ENCODE data around the gene ELAVL2.

Gene ELAVL2

GRCh38 chr9:23789529-23790254 lies 36.3 kb downstream of the ELAVL2 start:
- CTCF ChIA-PET: no interaction called here
- POLR2A ChIA-PET: no interaction called here
- TF ChIP-seq CTCF (IDR thresholded peaks at IDR 0.05; ENCODE audit: control extremely low read depth, extremely low read depth, low read depth, missing control alignments): no peak
- no peak for DNase-seq (ENCODE audit: extremely low spot score)

DNA sequence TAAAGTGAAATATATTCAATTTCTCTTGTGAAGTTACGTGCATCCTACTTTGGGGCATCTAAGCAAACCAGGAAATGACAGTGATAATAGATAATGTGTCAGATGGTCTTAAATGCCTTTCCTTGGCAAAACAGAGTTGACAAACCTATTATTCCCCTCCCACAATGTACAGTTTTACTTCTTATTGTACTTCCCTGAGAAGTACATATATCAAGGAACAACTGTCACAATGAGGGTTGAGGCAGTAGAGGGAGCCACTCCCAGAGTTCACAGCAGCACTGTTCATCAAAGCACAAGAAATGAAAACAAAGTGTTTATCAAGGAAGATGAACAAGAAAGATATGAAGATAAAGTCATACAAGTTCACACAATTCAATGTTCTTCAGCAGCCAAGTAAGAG lies 41.1 kb downstream of the ELAVL2 start:
- TF ChIP-seq CTCF (IDR thresholded peaks at IDR 0.05; ENCODE audit: control extremely low read depth, extremely low read depth, low read depth, missing control alignments): no peak
- ChIA-PET POLR2A (no interaction called here), CTCF (interaction anchor here (2.3 kb wide), 1 partner anchor 10 kb away, joined by 6 read pairs; no protein-coding TSS in a partner anchor)
- DNase-seq (ENCODE audit: extremely low spot score): no peak

GRCh38 chr9:23783509-23783908 lies 42.5 kb downstream of the ELAVL2 start:
- no peak for DNase-seq (ENCODE audit: extremely low spot score)
- no peak for TF ChIP-seq CTCF (IDR thresholded peaks at IDR 0.05; ENCODE audit: control extremely low read depth, extremely low read depth, low read depth, missing control alignments)
- POLR2A ChIA-PET: no interaction called here
- CTCF ChIA-PET: no interaction called here

DNA sequence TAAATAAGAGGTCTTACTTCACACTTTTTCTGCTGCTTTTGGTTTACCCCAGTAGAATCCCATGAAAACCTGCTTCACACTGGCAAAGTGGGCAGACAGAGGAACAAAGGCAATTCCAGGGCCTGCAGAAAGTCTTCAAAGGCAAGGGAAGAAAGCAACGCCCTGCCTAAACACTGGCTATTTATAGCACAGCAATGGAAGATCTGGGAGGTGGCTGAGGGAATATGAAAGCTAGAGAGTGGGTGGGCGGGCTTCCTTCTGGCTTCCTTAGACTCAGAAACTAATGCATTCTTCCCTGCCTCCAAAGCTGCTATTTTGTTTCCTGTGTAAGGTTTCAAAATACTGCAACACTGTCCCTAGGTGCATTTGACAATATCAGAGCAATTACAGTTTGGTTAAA lies 46.8 kb downstream of the ELAVL2 start:
- POLR2A ChIA-PET: no interaction called here
- DNase-seq (ENCODE audit: extremely low spot score): no peak
- CTCF ChIA-PET: no interaction called here
- no peak for TF ChIP-seq CTCF (IDR thresholded peaks at IDR 0.05; ENCODE audit: control extremely low read depth, extremely low read depth, low read depth, missing control alignments)

- CTCF ChIA-PET: no interaction called here
- POLR2A ChIA-PET: no interaction called here
- DNase-seq (ENCODE audit: extremely low spot score): no peak
- no peak for TF ChIP-seq CTCF (IDR thresholded peaks at IDR 0.05; ENCODE audit: control extremely low read depth, extremely low read depth, low read depth, missing control alignments)
Measured at GRCh38 chr9:23777328-23777727, 48.7 kb downstream of the ELAVL2 start.

- CTCF ChIA-PET: interaction anchor here (1.8 kb wide), 1 partner anchor 12 kb away, joined by 5 read pairs; no protein-coding TSS in a partner anchor
- TF ChIP-seq CTCF (IDR thresholded peaks at IDR 0.05; ENCODE audit: control extremely low read depth, extremely low read depth, low read depth, missing control alignments): no peak
- POLR2A ChIA-PET: no interaction called here
- DNase-seq (ENCODE audit: extremely low spot score): no peak
Measured at GRCh38 chr9:23775549-23775948, 50.5 kb downstream of the ELAVL2 start.
